SIG-M5 treated with dmso at 0.1 percent for 504 hours (cell line): ENCODE results near the gene ZBP1.

Experiments used
- DNase-seq: peaks from one replicate; lab custom pipeline; 2025; ENCODE audit not compliant: unreplicated experiment; lab: John Stamatoyannopoulos, UW

The ZBP1 gene

DNA sequence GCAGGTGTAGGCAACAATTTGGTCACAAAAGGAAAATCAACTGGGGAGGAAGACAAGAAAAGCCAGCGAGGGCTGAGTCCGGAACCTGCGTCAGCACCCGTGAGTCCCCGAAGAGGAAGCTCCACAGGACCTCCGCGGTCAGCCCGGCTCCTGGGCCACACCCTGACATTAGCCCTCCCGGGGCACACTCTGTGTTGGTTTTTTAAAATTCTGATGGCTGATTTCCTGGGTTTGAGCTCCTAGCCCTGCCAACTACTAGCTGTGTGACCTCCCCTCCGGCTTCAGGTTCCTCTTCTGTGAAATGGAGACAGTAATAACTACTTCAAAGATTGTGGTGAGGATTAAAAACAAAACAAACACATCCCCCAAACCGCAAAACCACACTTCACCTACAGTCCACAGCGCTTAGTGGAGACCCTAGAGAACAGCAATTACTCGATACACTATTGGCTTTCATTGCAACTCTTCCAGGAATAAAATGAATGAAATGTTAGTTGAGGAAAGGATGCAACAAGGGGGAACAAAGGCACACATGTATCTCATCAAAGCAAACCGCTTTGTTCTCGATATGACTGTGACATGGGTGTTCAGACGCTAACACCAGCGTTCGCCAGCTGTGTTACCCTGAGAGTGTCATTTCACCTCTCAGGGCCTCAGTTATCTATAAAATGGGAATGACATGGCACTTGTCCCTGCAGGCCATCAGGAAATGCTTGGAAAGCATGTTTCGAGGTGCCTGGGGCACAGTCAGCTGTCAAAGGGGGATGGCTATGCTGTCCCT lies 985 bp downstream of the ZBP1 start:
- peak; percentile 76 for DNase-seq

DNA sequence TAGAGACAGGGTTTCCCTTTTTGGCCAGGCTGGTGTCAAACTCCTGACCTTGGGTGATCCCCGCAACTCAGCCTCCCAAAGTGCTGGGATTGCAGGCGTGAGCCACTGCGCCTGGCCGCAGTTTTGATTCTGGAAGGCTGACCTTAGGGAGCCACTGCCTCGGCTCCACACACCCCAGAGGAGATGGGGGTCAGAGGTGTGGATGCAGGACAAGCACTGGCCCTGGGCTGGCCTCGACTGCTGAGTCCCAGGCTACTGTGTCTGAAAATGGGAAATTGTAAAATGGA lies 1.5 kb downstream of the ZBP1 start:
- DNase-seq = no peak

DNA sequence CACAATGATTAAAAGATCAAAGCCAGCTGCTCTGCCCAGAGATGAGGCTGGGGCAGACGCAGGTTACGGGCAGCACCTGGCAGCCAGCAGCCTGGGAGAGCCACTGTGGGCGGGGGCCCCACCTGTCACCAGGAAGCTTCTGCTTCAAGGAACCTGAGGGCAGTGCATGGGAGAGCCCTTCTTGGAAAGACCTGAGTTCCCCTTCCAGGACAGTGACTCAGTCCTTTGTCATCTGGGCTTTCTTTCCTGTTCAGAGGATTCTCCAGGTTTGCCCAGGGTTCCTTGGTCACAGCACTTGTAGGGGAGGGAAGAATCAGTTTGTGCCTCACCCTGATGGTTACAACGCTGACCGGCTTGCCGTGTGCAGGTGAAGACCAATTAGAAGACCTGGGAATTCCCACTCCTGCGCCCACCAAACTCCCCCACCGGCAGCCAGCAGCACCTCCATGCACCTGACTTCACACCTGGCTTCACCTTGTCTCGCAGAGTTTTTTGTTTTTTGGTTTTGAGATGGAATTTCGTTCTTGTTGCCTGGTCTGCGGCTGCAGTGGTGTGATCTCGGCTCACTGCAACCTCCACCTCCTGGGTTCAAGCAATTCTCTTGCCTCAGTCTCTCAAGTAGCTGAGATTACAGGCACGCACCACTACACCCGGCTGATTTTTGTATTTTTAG lies 2.0 kb downstream of the ZBP1 start:
- peak; percentile 37 for DNase-seq

DNA sequence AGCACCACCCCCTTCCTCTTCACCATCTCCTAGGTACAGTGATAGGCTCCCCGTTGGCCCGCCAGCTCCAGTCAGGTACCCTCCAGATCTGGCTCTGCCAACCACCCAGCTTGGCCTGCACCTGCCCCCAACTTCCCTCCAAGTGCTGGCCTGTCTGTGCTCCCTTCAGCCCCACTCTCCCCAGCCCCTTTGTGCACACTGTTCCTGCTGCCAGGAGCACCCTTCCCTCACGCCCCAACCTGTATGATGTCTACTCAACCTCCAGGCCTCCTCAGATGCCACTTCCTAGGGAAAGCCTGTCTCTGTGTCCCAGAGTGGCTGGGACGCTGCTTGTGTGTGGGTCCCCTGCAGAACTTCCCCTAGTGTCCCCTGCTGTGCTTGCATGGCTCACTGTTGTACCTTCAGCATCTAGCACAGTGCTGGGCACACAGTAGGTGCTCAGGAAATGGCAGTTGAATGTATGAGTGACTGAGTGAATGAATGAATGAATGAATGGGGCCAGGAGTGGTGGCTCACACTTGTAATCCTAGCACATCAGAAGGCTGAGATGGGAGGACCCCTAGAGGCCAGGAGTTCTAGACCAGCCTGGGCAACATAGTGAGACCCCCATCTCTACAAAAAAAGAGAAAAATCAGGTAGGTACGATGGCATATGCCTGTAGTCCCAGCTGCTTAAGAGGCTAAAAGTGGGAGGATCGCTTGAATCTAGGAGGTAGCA lies 3.0 kb downstream of the ZBP1 start:
- no peak for DNase-seq

DNA sequence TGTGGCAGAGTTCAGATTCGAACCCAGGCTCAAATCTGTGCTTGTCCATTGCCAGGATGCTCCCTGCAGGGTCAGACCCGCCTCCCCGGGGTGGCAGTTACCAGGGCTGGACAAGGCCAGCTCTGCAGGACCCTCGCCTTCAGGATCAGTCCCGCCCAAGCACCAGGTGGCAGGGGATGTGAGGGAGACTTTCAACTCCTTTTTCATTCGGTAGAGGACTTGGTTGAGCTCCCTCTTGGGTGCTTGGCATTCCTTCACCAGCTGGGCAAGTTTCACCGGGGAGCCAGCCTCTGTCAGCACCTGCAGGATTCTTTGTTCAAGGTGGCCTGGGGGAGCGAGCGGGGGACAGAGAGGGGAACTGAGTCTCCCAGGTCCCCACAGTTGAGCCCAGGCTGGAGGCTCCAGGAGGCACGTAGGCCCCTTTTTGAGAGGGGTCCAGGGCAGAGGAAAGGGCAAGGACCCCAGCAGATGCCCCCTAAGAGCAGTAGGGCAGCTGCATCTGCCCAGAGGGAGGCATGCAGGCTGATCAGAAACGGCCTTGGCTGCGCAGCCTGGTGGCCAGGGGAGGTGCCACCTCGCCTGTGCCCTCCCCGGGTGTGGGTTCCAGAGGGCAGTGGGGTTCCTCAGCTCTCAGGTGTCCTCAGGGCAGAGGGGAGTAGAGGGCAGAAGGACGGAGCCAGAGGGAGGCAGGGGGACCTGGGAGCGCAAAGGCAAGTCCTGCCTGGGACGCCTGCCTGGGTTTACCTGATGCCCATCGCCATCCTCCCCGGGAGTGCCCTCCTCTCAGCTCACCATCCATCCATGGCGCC lies 3.9 kb downstream of the ZBP1 start:
- no peak for DNase-seq

DNA sequence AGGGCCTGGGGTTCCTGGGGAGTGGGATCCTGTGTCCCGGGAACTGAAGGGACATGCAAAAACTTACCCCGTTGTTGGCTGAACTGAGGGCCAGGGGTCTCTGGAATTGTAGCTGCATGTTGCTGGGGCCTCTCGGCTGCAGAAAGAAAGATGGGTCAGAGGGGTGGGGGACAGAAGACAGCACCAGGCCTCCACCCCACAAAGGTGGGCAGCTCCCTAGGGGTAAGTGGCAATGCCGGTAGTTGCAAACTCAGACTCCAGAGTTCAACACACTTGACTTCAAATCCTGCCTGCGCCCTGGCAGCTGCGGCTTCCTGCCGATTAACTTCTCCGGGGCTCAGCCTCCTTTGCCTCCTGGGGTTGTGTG lies 4.8 kb downstream of the ZBP1 start:
- DNase-seq = no peak

DNA sequence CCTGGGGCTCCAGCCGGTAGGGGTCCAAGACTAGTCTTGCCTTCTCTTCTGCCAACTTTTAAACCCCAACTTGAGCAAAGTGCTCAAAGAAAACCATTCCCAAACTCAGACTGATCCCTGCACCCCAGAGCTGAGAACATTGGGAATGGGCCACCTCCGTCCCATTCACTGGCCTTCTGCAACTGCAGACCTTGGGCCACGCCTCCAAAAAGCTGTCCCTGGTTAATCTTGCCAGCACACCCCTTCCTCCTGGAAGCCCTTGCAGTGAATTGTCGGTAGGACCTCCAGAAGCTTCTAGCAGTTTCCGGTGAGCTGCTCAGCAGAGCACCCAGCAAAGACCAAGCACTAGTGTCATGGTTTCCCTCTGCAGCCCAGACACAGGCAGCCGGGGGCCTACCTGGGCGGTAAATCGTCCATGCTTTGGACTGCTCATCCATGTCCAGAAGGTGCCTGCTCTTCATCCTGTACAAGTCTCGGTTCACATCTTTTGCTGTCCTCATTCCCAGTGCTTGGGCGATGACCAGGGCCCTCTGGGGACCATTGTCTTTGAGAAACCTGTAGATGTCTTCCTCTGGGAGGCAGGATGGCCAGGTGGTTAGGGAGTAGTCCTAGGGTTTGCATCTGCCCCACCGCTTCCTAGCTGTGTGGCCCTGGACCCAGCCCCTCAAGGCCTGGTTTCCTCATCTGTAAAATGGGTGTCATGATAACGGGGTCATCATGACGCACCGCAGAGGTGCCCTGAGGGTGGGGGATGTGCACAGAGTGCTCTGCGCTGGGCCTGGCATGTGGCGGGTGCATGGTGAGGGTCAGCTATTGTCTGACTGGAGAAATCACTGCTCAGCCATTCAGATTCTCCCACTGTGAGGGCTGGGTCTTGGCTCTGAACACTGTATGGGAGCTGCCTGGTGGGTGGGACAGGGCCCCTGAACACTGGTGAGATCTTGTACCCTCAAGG lies 5.5 kb downstream of the ZBP1 start:
- no peak for DNase-seq

DNA sequence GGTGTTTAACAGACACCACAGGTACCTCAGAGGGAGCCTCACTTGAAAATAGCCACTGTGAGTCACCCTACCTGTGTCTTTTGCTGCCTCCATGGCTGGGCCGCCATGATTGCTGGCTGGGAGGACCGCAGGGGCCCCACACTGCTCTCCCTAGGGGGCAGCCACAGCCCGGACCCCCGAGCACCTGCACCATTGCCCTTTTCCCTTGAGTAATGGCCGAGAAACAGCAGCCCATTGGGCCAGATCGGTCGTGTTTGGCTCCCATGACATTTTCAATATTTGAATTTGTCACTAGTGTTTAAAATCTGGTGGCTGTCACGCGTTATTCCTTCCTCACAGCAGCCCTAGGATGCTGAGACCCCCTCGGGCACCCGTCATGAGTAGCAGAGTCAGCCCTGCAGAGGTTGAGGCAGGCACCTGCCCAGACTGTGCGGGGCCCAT lies 6.7 kb downstream of the ZBP1 start:
- DNase-seq = no peak

DNA sequence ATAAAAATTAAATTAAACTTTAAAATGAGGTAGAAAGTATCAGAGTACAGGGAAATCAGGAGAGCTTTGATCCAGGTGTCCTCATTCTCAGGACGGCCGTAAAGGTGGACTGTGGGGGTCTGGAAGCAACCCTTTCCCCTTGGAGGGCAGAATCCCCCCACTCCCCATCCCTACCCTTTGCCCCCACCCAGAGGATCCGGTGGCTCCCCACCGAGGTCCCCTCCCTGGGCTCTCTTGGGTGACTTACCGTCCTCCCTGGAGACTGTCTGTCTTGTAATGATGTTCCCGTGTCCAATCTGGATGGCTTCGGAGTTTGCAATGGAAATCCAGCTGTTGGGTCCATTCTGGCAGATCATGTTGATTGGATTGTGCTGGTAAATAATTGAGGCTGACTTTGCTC lies 7.3 kb downstream of the ZBP1 start:
- no peak for DNase-seq

DNA sequence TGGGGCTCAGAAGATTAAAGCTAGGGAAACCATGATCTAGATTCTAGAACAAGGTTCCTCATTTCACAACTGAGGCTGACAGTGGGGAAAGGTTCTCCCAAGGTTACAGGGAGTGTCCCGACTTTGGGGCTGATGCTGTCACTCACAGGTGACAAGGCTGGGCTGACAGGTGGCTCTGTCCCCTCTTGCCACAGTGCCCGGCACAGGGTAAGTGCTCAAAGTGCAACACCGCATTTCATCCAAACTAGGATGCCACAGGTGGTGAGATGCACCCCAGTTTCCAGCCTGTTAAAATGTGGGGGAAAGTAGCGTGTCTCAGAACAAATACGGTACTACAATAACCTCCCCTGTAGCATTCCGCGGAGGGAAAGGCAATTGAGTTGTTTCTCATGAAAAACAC lies 7.8 kb downstream of the ZBP1 start:
- DNase-seq = no peak

DNA sequence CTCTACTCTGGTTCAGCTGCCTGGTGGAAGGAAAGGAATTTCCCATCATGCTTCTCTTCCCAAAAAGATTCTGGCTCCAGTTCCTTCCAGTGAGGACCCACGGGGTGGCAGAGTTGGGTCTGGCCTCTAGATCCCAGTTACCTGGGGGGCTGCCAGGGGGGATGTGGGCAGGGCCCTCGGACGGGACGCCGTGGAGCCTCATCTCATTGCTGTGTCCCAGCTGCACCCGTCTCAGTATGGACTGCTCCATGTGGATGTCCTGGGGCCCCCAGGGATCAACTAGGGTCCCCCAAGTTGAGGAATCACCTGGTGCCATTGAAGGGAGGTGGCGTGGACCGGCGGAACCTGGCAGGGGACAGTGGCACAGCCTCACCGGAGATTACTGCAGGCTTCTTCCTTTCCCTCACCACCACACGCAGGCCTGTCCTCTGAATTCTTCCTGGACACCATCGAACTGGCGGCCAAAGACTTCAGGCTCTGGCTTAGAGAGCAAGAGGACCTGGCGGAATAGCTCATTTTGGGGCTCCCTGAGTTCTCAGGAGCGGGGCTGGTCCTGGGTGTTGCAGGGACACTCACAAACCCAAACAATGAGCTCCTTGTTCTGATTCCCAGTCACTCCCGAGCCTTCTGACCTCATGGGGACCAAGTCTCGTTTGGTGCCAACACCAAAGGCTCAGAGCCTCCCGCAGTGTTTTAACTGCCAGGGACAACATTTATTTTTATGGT lies 8.5 kb downstream of the ZBP1 start:
- no peak for DNase-seq

DNA sequence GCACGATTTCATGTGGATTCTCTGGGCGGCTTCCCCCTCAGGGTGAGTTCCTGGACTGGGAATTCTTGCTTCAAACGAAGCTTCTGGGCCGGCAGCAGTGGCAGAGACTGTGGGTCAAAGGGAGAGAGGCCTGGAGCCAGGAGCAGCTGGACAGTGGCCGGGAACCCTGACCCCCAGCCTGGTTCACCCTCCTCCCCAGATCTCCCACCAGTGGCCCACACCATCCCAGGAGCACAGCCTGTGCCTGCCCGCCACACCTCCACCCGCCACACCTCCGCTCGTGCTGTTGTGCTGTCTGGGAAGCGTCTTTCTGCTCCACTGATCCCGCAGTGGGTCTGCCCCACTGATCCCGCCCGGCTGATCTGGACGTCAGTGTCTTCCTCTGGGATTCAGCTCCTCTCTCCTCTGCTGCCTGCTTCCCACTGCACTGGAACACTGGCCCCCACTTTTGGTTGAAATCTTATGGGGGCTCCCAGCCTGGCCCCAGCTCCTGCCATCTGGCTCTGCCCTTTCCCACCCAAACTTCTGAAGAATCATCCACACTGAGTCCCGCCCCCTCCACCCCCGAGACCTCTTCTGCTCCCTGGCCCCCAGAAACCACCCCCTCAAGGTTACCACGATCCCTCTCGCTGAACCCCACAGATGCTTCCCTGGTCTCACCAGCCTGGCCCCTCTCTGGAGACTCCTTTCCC lies 9.8 kb downstream of the ZBP1 start:
- DNase-seq = no peak

DNA sequence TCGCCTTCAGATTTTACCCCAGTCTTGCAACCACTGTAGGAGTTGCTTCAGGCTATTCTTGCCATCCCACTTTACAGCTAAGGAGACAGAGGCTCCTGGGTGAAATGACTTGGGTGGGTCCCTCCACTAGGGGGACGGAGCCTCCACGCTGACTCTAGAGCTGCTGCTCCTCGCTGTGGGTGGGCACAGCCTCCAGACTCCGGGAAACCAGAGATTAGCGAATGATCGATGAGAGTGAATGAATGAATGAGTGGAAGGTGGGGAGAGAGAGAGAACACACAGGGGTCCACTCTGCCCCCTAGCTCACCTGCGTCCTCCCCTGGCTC lies 10.4 kb downstream of the ZBP1 start:
- no peak for DNase-seq

DNA sequence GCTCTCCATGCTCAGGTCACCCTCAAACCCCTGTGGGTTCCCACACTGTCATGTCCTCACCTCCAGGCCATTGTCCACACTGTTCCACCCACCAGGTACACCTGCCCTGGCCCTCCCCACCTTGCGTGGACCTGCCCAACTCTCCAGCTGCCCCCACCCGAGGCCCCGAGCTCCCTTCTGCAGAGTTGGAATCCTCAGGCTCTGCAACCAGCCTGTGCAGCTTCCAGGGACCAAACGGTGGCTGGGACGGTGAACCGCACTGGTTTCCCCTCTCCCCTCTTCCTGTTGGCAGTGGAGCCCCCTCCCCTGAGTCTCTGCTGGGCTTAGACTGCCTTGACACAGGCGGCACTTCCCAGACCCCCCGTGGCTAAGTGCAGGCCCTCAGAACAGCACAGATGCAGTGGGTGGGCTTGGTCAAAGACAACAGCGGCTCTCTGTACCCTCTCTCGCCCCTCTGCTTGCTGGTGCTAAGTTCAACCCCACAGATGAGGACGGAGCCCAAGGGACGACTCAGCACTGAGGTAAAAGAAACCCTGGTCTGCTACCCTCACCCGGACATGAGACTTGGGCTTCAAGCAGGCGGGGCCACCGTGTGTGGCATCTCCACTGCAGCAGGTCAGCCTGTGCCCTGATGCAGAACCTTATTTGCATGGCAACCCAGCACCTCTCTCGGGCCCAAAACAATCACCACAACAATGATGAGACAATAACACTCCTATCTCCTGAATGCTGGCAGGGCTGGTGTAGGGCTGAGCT lies 11.0 kb downstream of the ZBP1 start:
- no peak for DNase-seq

DNA sequence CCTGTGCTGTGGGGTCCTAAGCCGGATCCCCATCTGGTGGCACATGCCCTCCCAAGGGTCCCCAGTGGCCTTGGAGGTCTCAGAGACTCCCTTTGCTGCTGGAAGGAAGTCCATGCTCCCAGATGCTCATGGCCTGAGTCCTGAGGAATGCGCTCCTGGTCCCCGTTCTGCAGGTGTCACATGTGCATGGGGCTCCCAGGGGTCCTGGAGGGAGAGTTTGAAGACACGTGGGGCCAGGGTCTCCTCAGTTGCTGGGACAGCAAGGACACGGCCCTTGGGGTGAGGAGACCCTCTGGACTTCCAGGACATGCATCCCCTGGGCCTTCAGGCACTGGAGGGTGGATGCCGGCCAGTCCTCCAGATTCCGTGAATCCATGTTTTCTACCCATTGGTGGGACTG lies 11.7 kb downstream of the ZBP1 start:
- no peak for DNase-seq

DNA sequence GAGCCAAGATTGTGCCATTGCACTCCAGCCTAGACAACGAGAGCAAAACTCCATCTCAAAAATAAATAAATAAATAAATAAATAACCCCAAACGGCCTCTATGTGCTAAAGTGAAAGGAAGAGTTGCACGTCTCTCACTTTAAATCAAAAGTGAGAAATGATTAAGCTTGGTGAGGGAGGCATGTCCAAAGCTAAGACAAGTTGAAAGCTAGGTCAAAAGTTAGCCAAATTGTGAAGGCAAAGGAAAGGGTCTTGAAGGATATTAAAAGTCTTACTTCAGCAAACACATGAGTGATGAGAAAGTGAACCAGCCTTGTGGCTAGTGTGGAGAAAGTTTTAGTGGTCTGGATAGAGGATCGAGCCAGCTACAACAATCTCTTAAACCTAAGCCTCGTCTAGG lies 14.3 kb downstream of the ZBP1 start:
- DNase-seq = no peak

DNA sequence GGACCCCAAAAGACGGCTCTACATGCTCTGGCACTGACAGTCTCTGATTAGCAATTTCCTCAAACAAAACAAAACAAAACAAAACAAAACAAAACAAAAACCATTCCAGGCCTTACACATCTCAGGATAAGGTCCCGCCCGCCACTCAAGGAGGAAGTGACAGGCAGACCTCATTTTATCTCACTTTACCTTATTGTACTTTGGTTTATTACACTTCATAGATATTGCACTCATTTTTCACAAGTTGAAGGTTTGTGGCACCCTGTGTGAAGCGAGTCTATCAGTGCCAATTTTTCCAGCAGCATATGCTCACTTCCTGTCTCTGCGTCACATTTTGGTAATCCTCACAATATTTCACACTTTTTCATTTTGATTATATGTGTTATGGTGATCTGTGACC lies 15.2 kb downstream of the ZBP1 start:
- DNase-seq = no peak

DNA sequence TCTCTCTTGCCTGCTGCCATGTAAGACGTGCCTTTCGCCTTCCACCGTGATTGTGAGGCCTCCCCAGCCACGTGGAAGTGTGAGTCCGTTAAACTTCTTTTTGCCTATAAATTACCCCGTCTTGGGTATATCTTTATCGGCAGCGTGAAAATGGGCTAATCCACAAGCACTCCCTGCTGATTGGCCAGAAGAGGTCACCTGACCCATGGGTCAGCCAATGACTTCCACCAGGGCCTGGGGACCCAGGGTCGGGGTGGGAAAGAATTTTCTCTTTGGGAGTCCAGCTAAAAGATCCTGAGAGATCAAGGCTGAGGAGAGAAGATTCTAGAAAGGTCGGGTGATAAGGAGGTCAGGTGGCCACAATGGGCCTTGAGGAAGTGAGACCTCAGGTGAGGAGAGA lies 17.1 kb downstream of the ZBP1 start:
- no peak for DNase-seq

DNA sequence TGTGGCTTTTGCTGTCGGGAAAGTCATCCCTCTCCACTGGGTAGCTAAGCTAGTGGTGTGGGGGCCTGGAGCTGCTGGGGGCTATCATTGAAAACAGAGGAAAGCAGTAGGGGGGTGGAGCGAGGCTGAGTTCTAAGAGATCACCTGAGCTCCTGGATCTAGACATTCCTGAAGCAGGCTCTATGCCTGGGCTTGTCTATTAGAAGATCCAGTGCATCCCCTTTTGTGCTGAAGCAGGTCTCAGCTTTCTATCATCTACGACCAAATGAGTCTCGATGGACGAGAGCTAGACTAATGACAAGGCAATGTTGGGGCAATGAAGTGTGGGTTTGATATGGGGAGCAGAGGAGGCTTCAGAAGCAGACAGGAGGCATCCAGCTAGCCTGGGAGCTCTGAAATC lies 18.5 kb downstream of the ZBP1 start:
- DNase-seq = no peak
